Stomach (tissue), 9 donors: ENCODE measurements around the gene DDX18. TPM values are rescaled to one million over a fixed set of nuclear protein-coding genes. Genes with fewer than 3 reads are reported as not detected.

Experiments used
- DNase-seq, 2 donors: peaks; one replicate each; pipeline versions ENCODE4 v3.0.0 to v3.0.0-alpha.2; 2013 to 2019
- H3K27ac ChIP-seq, 5 donors: fragments of 200-600 bp in 4 of 5; sonication (generic) in 4 of 5; one replicate each; pipeline ENCODE4 v1.5.1; 2013 to 2019; ENCODE audit warnings: mild to moderate bottlenecking in 1 of 5, moderate library complexity in 1 of 5
- H3K27me3 ChIP-seq, 3 donors: fragments of 200-600 bp; sonication (generic); one replicate each; pipeline ENCODE4 v1.5.1; 2017 to 2019; ENCODE audit warnings: mixed run types in 1 of 3
- H3K36me3 ChIP-seq, 4 donors: fragments of 200-600 bp; sonication (generic); 1 replicate in 3 of 4; 2 replicates in 1 of 4; pipeline ENCODE4 v1.5.1; 2016 to 2019
- H3K4me1 ChIP-seq, 4 donors: fragments of 200-600 bp; sonication (generic); one replicate each; pipeline ENCODE4 v1.5.1; 2016 to 2019
- H3K4me3 ChIP-seq, 4 donors: fragments of 200-600 bp; sonication (generic) in 3 of 4; one replicate each; pipeline ENCODE4 v1.5.1; 2016 to 2019; ENCODE audit warnings: mild to moderate bottlenecking in 1 of 4
- H3K9me3 ChIP-seq, 4 donors: fragments of 200-600 bp; sonication (generic); one replicate each; pipeline ENCODE4 v1.5.1; 2016 to 2019
- EP300 ChIP-seq: sonication (generic); formaldehyde crosslinking; IDR thresholded peaks from one replicate; pipeline ENCODE4 v1.6.1; 2017; ENCODE audit warnings: antibody characterized with exemption
- POLR2A ChIP-seq, 4 donors: fragments of 450-650 bp; IDR thresholded peaks; one replicate each; pipeline ENCODE4 v1.6.1; 2016; ENCODE audit warnings: antibody characterized with exemption in 4 of 4, control low read depth in 2 of 4, mild to moderate bottlenecking in 1 of 4, moderate library complexity in 1 of 4
- POLR2AphosphoS5 ChIP-seq, 3 donors: sonication (generic); formaldehyde crosslinking; IDR thresholded peaks; one replicate each; pipeline ENCODE4 v1.6.1; 2016; ENCODE audit warnings: antibody characterized with exemption in 3 of 3
- WGBS, 5 donors: extraction: QIAGEN DNeasy Blood & Tissue Kit in 3 of 5; methylation state at CpG; one replicate each; pipeline versions ENCODE4 v1.1.5 to v1.1.7; 2013 to 2018; 5-methylcytosine and 5-hydroxymethylcytosine counted together
- intact Hi-C: fragments of 100-400 bp; cut with DNase I; formaldehyde crosslinking; loops from one replicate; pipeline ENCODE4 v1.15.1; 2023; ENCODE audit warnings: low total_unique reads
- polyA plus RNA-seq, 3 donors: library from polyadenylated mRNA; stranded (reverse); fragments of 200-250 nt; gene quantifications; one replicate each; pipeline ENCODE4 v1.2.3, GENCODE V29; 2013
- total RNA-seq, 5 donors: library from RNA; depleted of rRNA; stranded (reverse); fragments of >200 nt; gene quantifications; one replicate each; pipeline versions ENCODE4 v1.1.0 to v1.2.3, GENCODE V29; 2014 to 2016
- TF ChIP-seq, protein P1 (sequence below), 7 experiments: fragments of 450-650 bp in 4 of 7; fragments of 200-600 bp in 3 of 7; sonication (generic) in 3 of 7; IDR thresholded peaks; one replicate each; pipeline ENCODE4 v1.5.1; 2016 to 2019; ENCODE audit warnings: antibody characterized with exemption in 7 of 7, control low read depth in 2 of 7, mild to moderate bottlenecking in 1 of 7
- donor health status: healthy with polysubstance abuse.
- donor health status: Bipolar disorder and iron deficiency.
- donor health status: healthy.

DDX18 gene
- total and polyA plus RNA-seq, 8 donors: 16.5 to 87.4 (median 26.5) TPM

DNA sequence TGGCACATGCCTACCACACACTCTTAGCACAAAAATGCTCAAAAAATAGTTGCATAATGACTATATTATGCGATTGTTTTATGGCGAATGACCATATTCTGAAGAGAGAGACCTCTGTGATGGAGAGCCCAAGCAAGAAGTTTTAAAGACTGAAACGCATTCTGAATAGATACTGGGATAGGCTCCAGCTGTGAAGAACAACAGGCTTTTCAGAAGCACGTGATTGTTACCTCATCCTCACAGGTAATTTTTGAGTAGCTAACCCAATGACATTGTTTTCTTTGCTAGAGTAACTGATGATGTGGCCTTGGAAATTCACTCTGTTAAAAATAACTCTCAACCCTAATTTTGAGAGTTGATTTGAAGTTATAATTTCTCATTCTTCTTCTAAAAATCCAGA is 2.0 kb upstream of the DDX18 start:
- Histone ChIP-seq H3K4me3 (no peak overlapping the region), H3K27ac (no peak overlapping the region), H3K9me3 (no peaks in the 10 kb centered on the region), H3K4me1 (peaks cover 9 to 31% (median 23%) of the 10 kb centered on the region in 4 donors), H3K27me3 (no peaks in the 10 kb centered on the region), H3K36me3 (peaks cover 0 to 4% (median 2%) of the 10 kb centered on the region in 4 donors)
- DNase-seq: no peak
- TF ChIP-seq EP300 (no peak), POLR2A (IDR thresholded peaks at IDR 0.05) (no peak), POLR2AphosphoS5 (IDR thresholded peaks at IDR 0.05) (no peak)
- TF ChIP-seq, protein P1, sequence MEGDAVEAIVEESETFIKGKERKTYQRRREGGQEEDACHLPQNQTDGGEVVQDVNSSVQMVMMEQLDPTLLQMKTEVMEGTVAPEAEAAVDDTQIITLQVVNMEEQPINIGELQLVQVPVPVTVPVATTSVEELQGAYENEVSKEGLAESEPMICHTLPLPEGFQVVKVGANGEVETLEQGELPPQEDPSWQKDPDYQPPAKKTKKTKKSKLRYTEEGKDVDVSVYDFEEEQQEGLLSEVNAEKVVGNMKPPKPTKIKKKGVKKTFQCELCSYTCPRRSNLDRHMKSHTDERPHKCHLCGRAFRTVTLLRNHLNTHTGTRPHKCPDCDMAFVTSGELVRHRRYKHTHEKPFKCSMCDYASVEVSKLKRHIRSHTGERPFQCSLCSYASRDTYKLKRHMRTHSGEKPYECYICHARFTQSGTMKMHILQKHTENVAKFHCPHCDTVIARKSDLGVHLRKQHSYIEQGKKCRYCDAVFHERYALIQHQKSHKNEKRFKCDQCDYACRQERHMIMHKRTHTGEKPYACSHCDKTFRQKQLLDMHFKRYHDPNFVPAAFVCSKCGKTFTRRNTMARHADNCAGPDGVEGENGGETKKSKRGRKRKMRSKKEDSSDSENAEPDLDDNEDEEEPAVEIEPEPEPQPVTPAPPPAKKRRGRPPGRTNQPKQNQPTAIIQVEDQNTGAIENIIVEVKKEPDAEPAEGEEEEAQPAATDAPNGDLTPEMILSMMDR (IDR thresholded peaks at IDR 0.05): no peak
- 61 to 64% (median 61%) methylated on average over 4 of the region's 4 CpGs for WGBS, 5 donors
- intact Hi-C loops: no loop called here

DNA sequence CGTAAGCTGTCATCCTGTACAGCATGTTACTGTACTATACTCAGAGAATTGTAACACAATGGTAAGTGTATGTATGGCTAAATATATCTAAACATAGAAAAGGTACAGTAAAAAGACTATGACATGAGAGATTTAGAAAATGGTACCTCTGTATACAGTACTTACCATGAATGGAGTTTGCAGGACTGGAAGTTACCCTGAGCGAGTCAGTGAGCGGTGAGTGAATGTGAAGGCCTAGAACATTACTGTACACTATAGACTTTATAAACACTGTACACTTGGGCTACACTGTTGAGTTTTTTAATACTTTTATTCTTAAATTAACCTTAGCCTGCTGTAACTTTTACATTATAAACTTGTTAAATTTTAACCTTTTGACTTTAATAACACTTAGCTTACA is 1.5 kb downstream of the DDX18 start:
- H3K27ac ChIP-seq: peak overlapping the region in 1 of 5 donors; percentile 96
- H3K4me3 ChIP-seq: peak overlapping the region in 3 of 4 donors; percentile 81 to 95 (median 91)
- no peaks in the 10 kb centered on the region for H3K27me3 ChIP-seq
- 79 to 87% (median 84%) methylated on average over 3 of the region's 3 CpGs for WGBS, 5 donors
- no peaks in the 10 kb centered on the region for H3K9me3 ChIP-seq
- TF ChIP-seq, protein P1 (IDR thresholded peaks at IDR 0.05): no peak
- no peak for TF ChIP-seq POLR2A (IDR thresholded peaks at IDR 0.05)
- TF ChIP-seq EP300: no peak
- no peak for TF ChIP-seq POLR2AphosphoS5 (IDR thresholded peaks at IDR 0.05)
- DNase-seq: no peak
- H3K36me3 ChIP-seq: peaks cover 22 to 39% (median 37%) of the 10 kb centered on the region in 4 donors
- intact Hi-C loops: no loop called here
- H3K4me1 ChIP-seq: peaks cover 9 to 42% (median 25%) of the 10 kb centered on the region in 4 donors

DNA sequence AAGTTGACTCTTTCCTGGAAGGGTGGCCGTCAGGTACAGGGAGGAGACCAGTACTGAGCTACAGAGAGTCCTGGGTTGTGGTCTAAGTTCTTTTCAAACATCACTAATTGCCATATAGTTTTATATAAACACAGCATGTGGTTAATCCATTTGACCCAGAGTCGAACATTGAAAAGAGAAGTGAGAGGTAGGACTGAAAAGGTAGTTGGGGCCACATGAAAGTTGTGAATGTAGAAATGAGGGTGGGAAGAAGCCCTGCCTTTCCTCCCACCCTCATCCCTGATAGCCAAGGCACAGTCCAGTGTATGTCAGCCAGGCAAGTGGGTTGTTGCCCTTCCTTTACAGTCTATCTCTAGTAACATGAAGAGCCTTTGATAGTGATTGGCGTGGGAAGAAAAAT is 4.4 kb downstream of the DDX18 start:
- H3K27me3 ChIP-seq: no peaks in the 10 kb centered on the region
- no peak overlapping the region for H3K27ac ChIP-seq
- intact Hi-C loops: no loop called here
- no peaks in the 10 kb centered on the region for H3K9me3 ChIP-seq
- H3K4me3 ChIP-seq: no peak overlapping the region
- peaks cover 43 to 68% (median 67%) of the 10 kb centered on the region in 4 donors for H3K36me3 ChIP-seq
- 87 to 97% (median 96%) methylated on average over 3 of the region's 3 CpGs for WGBS, 5 donors
- TF ChIP-seq POLR2AphosphoS5 (IDR thresholded peaks at IDR 0.05) (no peak), POLR2A (IDR thresholded peaks at IDR 0.05) (no peak), EP300 (no peak)
- TF ChIP-seq, protein P1 (IDR thresholded peaks at IDR 0.05): no peak
- H3K4me1 ChIP-seq: peaks cover 9 to 38% (median 24%) of the 10 kb centered on the region in 4 donors
- DNase-seq: no peak

DNA sequence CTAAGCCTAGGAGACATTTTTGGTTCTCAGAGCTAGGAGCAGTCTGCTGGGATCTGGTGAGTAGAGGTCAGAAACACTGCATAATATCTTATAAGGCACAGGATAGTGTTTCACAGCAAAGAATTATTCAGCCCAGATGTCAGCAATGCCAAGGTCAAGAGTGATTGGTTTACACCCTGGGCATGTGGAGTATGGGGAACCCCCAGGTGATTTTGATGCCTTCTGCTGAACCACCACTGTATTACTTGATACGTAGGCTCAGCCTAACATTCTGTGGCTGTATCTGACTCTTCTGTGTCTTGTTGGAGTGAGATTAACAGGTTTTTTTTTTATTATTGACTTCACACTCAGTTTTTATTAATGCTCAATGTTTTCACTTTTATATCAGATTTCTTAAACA is 6.0 kb downstream of the DDX18 start:
- intact Hi-C loops: no loop called here
- TF ChIP-seq POLR2A (IDR thresholded peaks at IDR 0.05) (no peak), EP300 (no peak), POLR2AphosphoS5 (IDR thresholded peaks at IDR 0.05) (no peak)
- TF ChIP-seq, protein P1 (IDR thresholded peaks at IDR 0.05): no peak
- H3K4me3 ChIP-seq: no peak overlapping the region
- peaks cover 6 to 30% (median 17%) of the 10 kb centered on the region in 4 donors for H3K4me1 ChIP-seq
- no peak overlapping the region for H3K27ac ChIP-seq
- 75 to 94% (median 84%) methylated on average over 1 of the region's 1 CpG for WGBS, 5 donors
- H3K27me3 ChIP-seq: no peaks in the 10 kb centered on the region
- no peak for DNase-seq
- no peaks in the 10 kb centered on the region for H3K9me3 ChIP-seq
- peaks cover 49 to 84% (median 82%) of the 10 kb centered on the region in 4 donors for H3K36me3 ChIP-seq
